KG1 (cell line): ENCODE data around the gene DCAF15.
A peak's percentile ranks its signal among the peaks of the same experiment; 100 is the strongest.

Source experiments
- DNase-seq: peaks from one replicate; lab custom pipeline; 2025; lab: John Stamatoyannopoulos, UW

The DCAF15 gene

GRCh38 chr19:13976446-13976845 lies 24.1 kb downstream of the DCAF15 start:
- DNase-seq, result no peak

GRCh38 chr19:13977803-13978202 lies 25.5 kb downstream of the DCAF15 start:
- DNase-seq, result no peak

GRCh38 chr19:13978351-13979243 lies 26.3 kb downstream of the DCAF15 start:
- no peak for DNase-seq

- no peak for DNase-seq
Observed at GRCh38 chr19:13979244-13979615, 26.9 kb downstream of the DCAF15 start.

GRCh38 chr19:13979686-13980085 lies 27.4 kb downstream of the DCAF15 start:
- no peak for DNase-seq

GRCh38 chr19:13980340-13980739 lies 28.0 kb downstream of the DCAF15 start:
- DNase-seq, result no peak

- no peak for DNase-seq
Observed at GRCh38 chr19:13981021-13981420, 28.7 kb downstream of the DCAF15 start.

GRCh38 chr19:13981467-13981866 lies 29.2 kb downstream of the DCAF15 start:
- no peak for DNase-seq

GRCh38 chr19:13981988-13982501 lies 29.7 kb downstream of the DCAF15 start:
- no peak for DNase-seq

GRCh38 chr19:13982773-13983172 lies 30.5 kb downstream of the DCAF15 start:
- DNase-seq, result no peak

GRCh38 chr19:13983213-13983889 lies 31.0 kb downstream of the DCAF15 start:
- DNase-seq, result no peak

GRCh38 chr19:13984186-13984585 lies 31.9 kb downstream of the DCAF15 start:
- no peak for DNase-seq

- DNase-seq, result no peak
Observed at GRCh38 chr19:13984875-13985741, 32.8 kb downstream of the DCAF15 start.

- no peak for DNase-seq
Observed at GRCh38 chr19:13985771-13986347, 33.5 kb downstream of the DCAF15 start.

GRCh38 chr19:13986348-13986904 lies 34.1 kb downstream of the DCAF15 start:
- peak; percentile 95 for DNase-seq

- DNase-seq, result peak; percentile 61
Observed at GRCh38 chr19:13987101-13987890, 35.0 kb downstream of the DCAF15 start.

GRCh38 chr19:13989487-13989886 lies 37.2 kb downstream of the DCAF15 start:
- no peak for DNase-seq

GRCh38 chr19:13990085-13990484 lies 37.8 kb downstream of the DCAF15 start:
- DNase-seq, result no peak

- DNase-seq, result no peak
Observed at GRCh38 chr19:13992025-13992424, 39.7 kb downstream of the DCAF15 start.

GRCh38 chr19:13993590-13994300 lies 41.4 kb downstream of the DCAF15 start:
- DNase-seq, result no peak
